ENCODE results near the gene RASGRF1. TPM values are rescaled to one million over a fixed set of nuclear protein-coding genes. Genes with fewer than 3 reads are reported as not detected.

Gene RASGRF1
- total RNA-seq, 2 experiments from 2014 or later, result not detected

DNA sequence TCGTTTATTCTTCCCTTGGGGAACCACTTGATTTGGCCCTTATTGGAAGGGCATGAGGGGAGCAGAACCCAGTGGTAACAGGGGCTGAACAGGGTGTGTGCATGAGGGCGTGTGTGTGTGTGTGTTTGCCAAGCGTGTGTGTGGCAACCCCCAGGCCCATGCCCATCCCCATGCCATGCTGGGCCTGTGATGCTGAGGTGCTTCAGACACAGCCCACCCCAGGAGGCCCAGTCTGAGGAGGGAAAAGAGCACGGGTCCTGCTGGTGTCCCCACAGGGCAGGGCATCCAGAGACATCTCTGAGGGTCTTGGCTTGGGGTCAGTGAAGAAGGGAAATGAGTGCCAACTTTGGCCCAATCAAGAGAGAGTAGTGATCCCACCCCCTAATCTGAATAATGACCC lies 71.6 kb downstream of the RASGRF1 start:
- no peak overlapping the region for H3K27ac Mint-ChIP-seq
- POLR2A ChIA-PET, result no interaction called here

DNA sequence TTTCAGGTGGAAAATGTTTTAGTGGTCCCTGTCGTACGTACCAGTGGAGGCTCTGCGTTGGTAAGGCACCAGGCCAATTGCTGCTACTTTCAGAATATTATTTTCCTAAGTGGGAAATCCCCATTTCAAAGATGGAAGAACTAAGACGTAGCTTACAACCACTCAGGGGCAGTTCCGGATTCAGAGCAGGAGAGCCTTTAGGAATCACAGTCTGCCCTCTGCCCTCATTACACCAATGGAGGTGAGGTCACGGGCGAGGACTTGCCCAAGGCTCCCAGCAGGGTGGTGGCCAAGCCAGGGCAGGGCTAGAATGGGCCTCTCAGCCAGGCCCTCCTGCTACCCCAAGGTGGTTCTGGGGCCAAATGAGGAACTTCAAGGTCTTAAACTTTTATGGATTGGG lies 72.6 kb downstream of the RASGRF1 start:
- DNase-seq, result no peak
- no peaks in the 10 kb centered on the region for H3K27me3 Mint-ChIP-seq
- peaks cover 0 to 6% of the 10 kb centered on the region in 2 experiments for H3K9me3 ChIP-seq (ENCODE audit: control insufficient read depth in 1 of 2, insufficient read depth in 1 of 2, low read length in 2 of 2)
- CTCF ChIA-PET, result no interaction called here
- no peaks in the 10 kb centered on the region for H3K36me3 ChIP-seq (ENCODE audit: insufficient read depth, low read length)
- intact Hi-C loops (cut with DNase I, micrococcal nuclease), result no loop called here
- H3K27ac Mint-ChIP-seq, result no peak overlapping the region
- TF ChIP-seq, protein P1, sequence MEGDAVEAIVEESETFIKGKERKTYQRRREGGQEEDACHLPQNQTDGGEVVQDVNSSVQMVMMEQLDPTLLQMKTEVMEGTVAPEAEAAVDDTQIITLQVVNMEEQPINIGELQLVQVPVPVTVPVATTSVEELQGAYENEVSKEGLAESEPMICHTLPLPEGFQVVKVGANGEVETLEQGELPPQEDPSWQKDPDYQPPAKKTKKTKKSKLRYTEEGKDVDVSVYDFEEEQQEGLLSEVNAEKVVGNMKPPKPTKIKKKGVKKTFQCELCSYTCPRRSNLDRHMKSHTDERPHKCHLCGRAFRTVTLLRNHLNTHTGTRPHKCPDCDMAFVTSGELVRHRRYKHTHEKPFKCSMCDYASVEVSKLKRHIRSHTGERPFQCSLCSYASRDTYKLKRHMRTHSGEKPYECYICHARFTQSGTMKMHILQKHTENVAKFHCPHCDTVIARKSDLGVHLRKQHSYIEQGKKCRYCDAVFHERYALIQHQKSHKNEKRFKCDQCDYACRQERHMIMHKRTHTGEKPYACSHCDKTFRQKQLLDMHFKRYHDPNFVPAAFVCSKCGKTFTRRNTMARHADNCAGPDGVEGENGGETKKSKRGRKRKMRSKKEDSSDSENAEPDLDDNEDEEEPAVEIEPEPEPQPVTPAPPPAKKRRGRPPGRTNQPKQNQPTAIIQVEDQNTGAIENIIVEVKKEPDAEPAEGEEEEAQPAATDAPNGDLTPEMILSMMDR (IDR thresholded peaks at IDR 0.05), result no peak
- H3K27ac ChIP-seq (ENCODE audit: low read depth in 1 of 2, low read length in 2 of 2), result no peak overlapping the region
- no peak for ATAC-seq (ENCODE audit: poor library complexity)
- peaks cover 0 to 2% of the 10 kb centered on the region in 2 experiments for H3K27me3 ChIP-seq (ENCODE audit: control insufficient read depth in 1 of 2, insufficient read depth in 2 of 2, low read length in 2 of 2)
- no peak overlapping the region for H3K4me3 ChIP-seq (ENCODE audit: low read length)
- POLR2A ChIA-PET, result no interaction called here
- H3K4me1 Mint-ChIP-seq (ENCODE audit: low read depth), result no peaks in the 10 kb centered on the region
- H3K4me3 Mint-ChIP-seq, result no peak overlapping the region
- H3K4me1 ChIP-seq (ENCODE audit: insufficient read depth, low read length), result no peaks in the 10 kb centered on the region
- no peaks in the 10 kb centered on the region for H3K9me3 Mint-ChIP-seq
- no peaks in the 10 kb centered on the region for H3K36me3 Mint-ChIP-seq (ENCODE audit: low read depth)

More for the DNA sequence above, 71.6 kb downstream of the RASGRF1 start:
- Mint-ChIP-seq H3K9me3 (no peaks in the 10 kb centered on the region), H3K27me3 (no peaks in the 10 kb centered on the region), H3K4me1 (ENCODE audit: low read depth) (no peaks in the 10 kb centered on the region), H3K4me3 (no peak overlapping the region), H3K36me3 (ENCODE audit: low read depth) (no peaks in the 10 kb centered on the region)
- CTCF ChIA-PET, result no interaction called here
- H3K4me3 ChIP-seq (ENCODE audit: low read length), result no peak overlapping the region
- TF ChIP-seq, protein P1 (IDR thresholded peaks at IDR 0.05), result no peak
- no peaks in the 10 kb centered on the region for H3K4me1 ChIP-seq (ENCODE audit: insufficient read depth, low read length)
- peaks cover 0 to 11% of the 10 kb centered on the region in 2 experiments for H3K9me3 ChIP-seq (ENCODE audit: control insufficient read depth in 1 of 2, insufficient read depth in 1 of 2, low read length in 2 of 2)
- ATAC-seq (ENCODE audit: poor library complexity), result no peak
- H3K27ac ChIP-seq (ENCODE audit: low read depth in 1 of 2, low read length in 2 of 2), result no peak overlapping the region
- H3K36me3 ChIP-seq (ENCODE audit: insufficient read depth, low read length), result no peaks in the 10 kb centered on the region
- peaks cover 0 to 2% of the 10 kb centered on the region in 2 experiments for H3K27me3 ChIP-seq (ENCODE audit: control insufficient read depth in 1 of 2, insufficient read depth in 2 of 2, low read length in 2 of 2)
- intact Hi-C loops (cut with DNase I, micrococcal nuclease), result no loop called here
- no peak for DNase-seq

DNA sequence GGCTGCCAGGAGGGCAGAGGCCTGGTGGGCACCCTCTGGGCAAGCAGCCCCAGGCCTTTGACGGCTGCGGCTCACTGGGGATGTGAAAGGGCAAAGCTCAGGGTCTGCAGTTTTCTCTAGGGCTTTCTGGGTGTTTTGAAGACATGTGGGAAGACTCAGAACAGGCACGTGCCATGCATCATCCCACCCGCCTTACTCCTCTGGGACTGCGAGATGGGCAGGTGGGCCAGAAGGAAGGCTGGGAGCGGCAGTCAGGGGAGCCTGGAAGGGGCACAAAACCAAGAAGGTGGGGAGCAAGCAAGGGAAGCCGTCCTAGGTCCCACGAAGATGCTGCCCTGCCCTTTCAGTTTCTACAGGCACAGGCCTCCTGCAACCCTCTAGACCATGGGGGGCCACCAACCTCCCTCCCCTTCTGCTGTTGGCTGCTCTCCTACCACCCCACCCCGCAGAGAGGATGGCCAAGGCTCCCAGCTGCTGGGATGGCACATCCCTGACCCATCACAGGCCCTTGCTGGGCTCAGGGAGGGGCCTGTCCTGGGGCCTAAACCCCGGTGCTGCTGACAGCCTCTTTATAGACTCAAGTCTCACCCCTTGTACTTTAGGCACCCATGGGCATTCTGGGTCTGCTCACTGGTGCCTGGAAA lies 73.9 kb downstream of the RASGRF1 start:
- Histone ChIP-seq H3K27me3 (ENCODE audit: control insufficient read depth in 1 of 2, insufficient read depth in 2 of 2, low read length in 2 of 2) (peaks cover 0 to 2% of the 10 kb centered on the region in 2 experiments), H3K27ac (ENCODE audit: low read depth in 1 of 2, low read length in 2 of 2) (no peak overlapping the region), H3K36me3 (ENCODE audit: insufficient read depth, low read length) (no peaks in the 10 kb centered on the region), H3K4me1 (ENCODE audit: insufficient read depth, low read length) (no peaks in the 10 kb centered on the region), H3K9me3 (ENCODE audit: control insufficient read depth in 1 of 2, insufficient read depth in 1 of 2, low read length in 2 of 2) (peaks cover 0 to 6% of the 10 kb centered on the region in 2 experiments), H3K4me3 (ENCODE audit: low read length) (no peak overlapping the region)
- TF ChIP-seq, protein P1 (IDR thresholded peaks at IDR 0.05), result no peak
- DNase-seq (no peak), ATAC-seq (ENCODE audit: poor library complexity) (no peak)
- no peaks in the 10 kb centered on the region for H3K36me3 Mint-ChIP-seq (ENCODE audit: low read depth)
- H3K4me3 Mint-ChIP-seq, result no peak overlapping the region
- intact Hi-C loops (cut with DNase I, micrococcal nuclease), result no loop called here
- H3K9me3 Mint-ChIP-seq, result no peaks in the 10 kb centered on the region
- H3K27ac Mint-ChIP-seq, result no peak overlapping the region
- H3K4me1 Mint-ChIP-seq (ENCODE audit: low read depth), result no peaks in the 10 kb centered on the region
- ChIA-PET POLR2A (no interaction called here), CTCF (no interaction called here)
- H3K27me3 Mint-ChIP-seq, result no peaks in the 10 kb centered on the region
